T1000 (cell line): ENCODE results near the gene SLC47A2.

Experiments used
- DNase-seq: peaks from one replicate; lab custom pipeline; 2025; ENCODE audit warnings: mixed read lengths; lab: John Stamatoyannopoulos, UW

The SLC47A2 gene

DNA sequence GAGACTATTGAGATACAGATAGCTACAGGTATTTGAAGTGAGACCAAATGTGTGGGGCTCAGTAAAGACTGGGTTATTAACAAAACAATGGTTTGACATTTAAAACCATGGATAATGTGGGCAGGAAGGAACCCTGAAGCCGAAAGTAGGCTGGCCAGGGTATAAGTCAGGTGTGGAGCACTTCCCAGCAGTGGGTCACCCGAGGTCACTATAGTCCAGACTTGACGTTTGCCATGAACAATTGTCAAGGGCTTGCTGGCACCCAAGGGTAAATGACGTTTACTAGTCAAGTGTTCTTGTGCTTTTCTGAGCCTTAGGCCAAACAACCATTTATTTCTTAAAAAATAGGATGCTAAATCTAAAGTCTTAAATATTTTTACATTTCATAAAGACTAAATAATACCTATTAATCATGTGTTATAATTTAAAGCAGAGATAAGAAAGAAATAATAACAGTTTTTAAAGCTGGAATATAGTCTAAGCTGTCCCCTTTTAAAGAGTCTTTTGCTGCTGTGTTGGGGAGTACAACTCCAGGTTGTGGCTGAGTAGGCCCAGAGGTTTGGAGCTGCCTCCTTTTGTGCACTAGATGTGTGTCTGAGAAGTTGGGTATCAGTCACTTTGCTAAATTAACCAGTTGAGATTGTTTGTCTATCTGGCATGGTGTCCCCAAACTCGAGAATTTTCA, 52.1 kb downstream of the SLC47A2 start:
- no peak for DNase-seq

- no peak for DNase-seq
Measured at GRCh38 chr17:19663097-19663496, 53.3 kb downstream of the SLC47A2 start.

- DNase-seq: no peak
Measured at GRCh38 chr17:19661121-19661520, 55.3 kb downstream of the SLC47A2 start.

DNA sequence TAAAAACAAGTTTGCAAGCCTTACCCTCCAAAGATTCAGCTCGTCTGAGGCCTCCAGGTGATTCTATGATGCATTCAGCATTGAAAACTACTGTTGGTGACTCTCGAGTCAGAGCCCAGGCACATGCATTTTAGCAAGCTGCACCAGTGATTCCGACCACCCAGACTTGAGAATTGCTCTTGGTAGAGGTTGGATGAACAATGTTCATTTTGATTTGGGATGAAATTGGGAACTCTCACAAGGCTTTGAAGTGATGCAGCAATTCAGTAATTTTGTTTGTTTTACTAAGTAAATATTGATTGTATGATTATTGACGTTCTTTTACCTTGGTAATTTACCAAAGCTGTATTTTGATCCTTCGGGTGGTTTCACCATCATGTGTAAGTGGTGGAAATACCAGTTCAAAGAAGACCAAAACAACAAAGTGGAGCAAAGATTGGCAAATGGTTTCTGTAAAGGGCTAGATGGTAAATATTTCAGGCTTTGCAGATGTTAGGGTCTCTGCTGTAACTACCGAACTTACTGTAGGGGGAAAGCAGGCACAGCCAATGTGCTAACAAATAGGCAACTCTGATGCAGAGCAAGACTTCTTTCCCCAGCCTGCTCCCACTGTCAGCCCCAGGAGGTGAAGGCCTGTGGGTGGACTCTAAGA, 56.0 kb downstream of the SLC47A2 start:
- DNase-seq: no peak

- DNase-seq: no peak
Measured at GRCh38 chr17:19659366-19660177, 56.8 kb downstream of the SLC47A2 start.

GRCh38 chr17:19656851-19657581, 59.4 kb downstream of the SLC47A2 start:
- DNase-seq: no peak

- DNase-seq: no peak
Measured at GRCh38 chr17:19656336-19656735, 60.0 kb downstream of the SLC47A2 start.

GRCh38 chr17:19654896-19655295, 61.5 kb downstream of the SLC47A2 start:
- no peak for DNase-seq

DNA sequence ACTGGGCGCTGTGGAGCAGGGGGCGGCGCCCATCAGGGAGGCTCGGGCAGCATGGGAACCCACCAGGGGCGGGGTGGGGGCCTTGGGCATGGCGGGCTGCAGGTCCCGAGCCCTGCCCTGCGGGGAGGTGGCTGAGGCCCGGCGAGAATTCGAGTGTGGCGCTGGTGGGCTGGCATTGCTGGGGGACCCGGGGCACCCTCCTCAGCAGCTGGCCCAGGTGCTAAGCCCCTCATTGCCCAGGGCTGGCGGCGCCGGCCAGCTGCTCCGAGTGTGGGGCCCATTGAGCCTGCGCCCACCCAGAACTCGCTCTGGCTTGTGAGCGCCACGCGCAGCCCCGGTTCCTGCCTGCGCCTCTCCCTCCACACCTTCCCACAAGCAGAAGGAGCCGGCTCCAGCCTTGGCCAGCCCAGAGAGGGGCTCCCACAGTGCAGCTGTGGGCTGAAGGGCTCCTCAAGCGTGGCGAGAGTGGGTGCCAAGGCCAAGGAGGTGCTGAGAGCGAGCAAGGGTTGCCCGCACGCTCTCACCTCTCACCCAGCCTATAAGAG, 62.0 kb downstream of the SLC47A2 start:
- no peak for DNase-seq

GRCh38 chr17:19652595-19652994, 63.8 kb downstream of the SLC47A2 start:
- DNase-seq: no peak

GRCh38 chr17:19651451-19652238, 64.7 kb downstream of the SLC47A2 start:
- no peak for DNase-seq

DNA sequence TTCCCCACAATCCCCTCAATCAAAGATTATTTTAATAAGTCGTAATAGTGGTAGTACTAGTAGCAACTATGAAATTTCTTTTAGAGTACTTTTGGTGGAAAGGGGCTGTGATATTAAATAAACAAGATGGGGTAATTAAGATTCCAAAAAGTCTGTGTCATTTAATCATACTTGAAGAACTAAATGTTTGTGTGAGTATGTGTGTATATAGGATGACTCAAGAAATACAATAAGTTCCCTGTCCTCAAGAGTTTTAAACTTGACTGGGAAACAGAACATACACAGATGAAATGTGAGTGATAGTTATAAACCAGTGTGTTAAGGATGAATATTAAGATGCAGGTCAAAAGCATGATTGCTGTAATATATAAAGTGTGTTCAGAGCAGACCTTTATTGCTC, 65.6 kb downstream of the SLC47A2 start:
- DNase-seq: no peak

- no peak for DNase-seq
Measured at GRCh38 chr17:19649274-19649541, 67.2 kb downstream of the SLC47A2 start.

- peak; percentile 89 for DNase-seq
Measured at GRCh38 chr17:19648475-19649273, 67.7 kb downstream of the SLC47A2 start, which contains the start of gene ALDH3A2. Gene ALDH3A2 (plus strand): TSS chr17:19648751. CDS start chr17:19648972, 221 bp downstream.

- DNase-seq: peak; percentile 50
Measured at GRCh38 chr17:19647697-19648474, 68.5 kb downstream of the SLC47A2 start.

GRCh38 chr17:19646788-19647696, 69.3 kb downstream of the SLC47A2 start:
- no peak for DNase-seq

DNA sequence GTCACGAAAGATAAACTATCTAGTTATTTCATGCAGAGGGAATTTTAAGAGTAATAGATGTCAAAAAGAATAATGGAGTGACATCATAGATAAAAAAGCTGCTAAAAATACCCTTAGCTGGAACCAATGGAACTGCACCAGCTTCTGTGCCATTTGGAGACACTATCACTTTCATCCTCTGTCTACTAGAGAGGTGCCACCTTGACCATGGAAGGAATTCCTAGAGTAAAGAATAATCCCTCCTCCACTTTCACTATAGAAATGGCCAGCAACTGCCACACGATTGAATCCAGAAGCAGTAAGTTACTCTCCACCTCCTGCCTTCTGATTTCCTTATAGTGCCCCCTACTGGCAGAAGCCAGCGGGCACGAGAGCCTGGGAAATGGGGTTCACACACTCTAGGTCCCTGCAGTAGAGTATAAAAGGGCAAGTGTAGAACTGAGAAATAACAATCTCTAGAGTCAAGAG, 70.6 kb downstream of the SLC47A2 start:
- DNase-seq: no peak

DNA sequence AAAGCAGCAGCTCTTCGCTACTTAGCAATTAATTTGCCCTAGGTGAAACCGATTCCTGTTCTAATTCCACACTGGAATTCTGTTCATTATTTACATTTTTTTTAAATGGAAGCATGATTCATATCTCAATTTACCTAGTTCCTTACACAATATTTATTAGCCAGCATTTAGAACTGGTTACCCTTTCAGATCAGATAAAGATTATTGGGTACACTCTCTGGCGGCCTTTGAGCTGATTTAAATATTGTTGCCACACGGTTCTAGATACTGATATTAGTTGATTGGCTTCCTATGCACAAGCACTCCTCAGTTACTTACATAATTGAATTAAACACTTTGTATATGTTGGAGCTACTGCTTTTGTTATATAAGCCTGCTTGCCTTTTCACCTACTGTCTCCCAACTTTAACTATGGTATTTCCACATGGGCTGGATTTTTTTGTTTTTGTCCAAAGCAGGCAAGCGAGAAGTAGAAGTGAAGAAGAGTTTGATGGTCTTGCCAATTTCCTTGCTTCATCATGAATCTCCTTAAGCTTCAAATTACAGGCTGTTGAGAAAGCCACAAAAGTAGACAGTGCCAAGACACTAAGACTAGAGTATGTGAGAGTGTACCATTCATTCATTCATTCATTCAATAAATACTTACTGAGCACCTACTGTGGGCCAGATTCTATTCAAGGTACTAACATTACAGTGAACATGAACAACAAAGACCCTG, 71.7 kb downstream of the SLC47A2 start:
- DNase-seq: no peak
